GM18909 (cell line): ENCODE measurements around the gene NUDT4.

Source experiments
- ATAC-seq: cut with Tn5 transposase; IDR thresholded peaks from one replicate; pipeline ENCODE4 v1.9.1; 2021; ENCODE audit warnings: mild to moderate bottlenecking; ENCODE audit not compliant: unreplicated experiment, poor library complexity

NUDT4 gene

GRCh38 chr12:93449277-93449676 is 71.6 kb downstream of the NUDT4 start:
- ATAC-seq: peak; percentile 94

GRCh38 chr12:93451423-93452158 is 73.9 kb downstream of the NUDT4 start:
- no peak for ATAC-seq

- ATAC-seq: no peak
These were observed 75.9 kb downstream of the NUDT4 start for GRCh38 chr12:93453633-93454032.

- ATAC-seq: no peak
These were observed 78.4 kb downstream of the NUDT4 start for GRCh38 chr12:93456077-93456476.
